Sigmoid colon (tissue), 7 donors: ENCODE data around the gene GPR26. TPM values are rescaled to one million over a fixed set of nuclear protein-coding genes. Genes with fewer than 3 reads are reported as not detected.

ENCODE experiments used
- DNase-seq: peaks from one replicate; pipeline ENCODE4 v3.0.0-alpha.2; 2019
- H3K27ac ChIP-seq, 4 donors: fragments of 200-600 bp; sonication (generic); one replicate each; pipeline ENCODE4 v1.5.1; 2016 to 2019; ENCODE audit warnings: mild to moderate bottlenecking in 1 of 4
- H3K27me3 ChIP-seq, 3 donors: fragments of 200-600 bp; sonication (generic); one replicate each; pipeline ENCODE4 v1.5.1; 2019; ENCODE audit warnings: mild to moderate bottlenecking in 1 of 3
- H3K36me3 ChIP-seq, 4 donors: fragments of 200-600 bp; sonication (generic); one replicate each; pipeline ENCODE4 v1.5.1; 2016 to 2019
- H3K4me1 ChIP-seq, 4 donors: fragments of 200-600 bp; sonication (generic); one replicate each; pipeline ENCODE4 v1.5.1; 2017 to 2019
- H3K4me3 ChIP-seq, 4 donors: fragments of 200-600 bp; sonication (generic); one replicate each; pipeline ENCODE4 v1.5.1; 2017 to 2019; ENCODE audit warnings: mild to moderate bottlenecking in 2 of 4, moderate library complexity in 1 of 4
- H3K9me3 ChIP-seq, 4 donors: fragments of 200-600 bp in 3 of 4; sonication (generic) in 3 of 4; one replicate each; pipeline versions ENCODE4 v1.5.1 to v1.6.1; 2013 to 2019
- EP300 ChIP-seq, 4 donors: sonication (generic); formaldehyde crosslinking; IDR thresholded peaks; one replicate each; pipeline ENCODE4 v1.6.1; 2017; ENCODE audit warnings: antibody characterized with exemption in 4 of 4
- POLR2A ChIP-seq, 2 donors: fragments of 450-650 bp; IDR thresholded peaks; one replicate each; pipeline ENCODE4 v1.6.1; 2016; ENCODE audit warnings: antibody characterized with exemption in 2 of 2, mild to moderate bottlenecking in 2 of 2, moderate library complexity in 2 of 2
- POLR2AphosphoS5 ChIP-seq, 4 donors: sonication (generic); formaldehyde crosslinking; IDR thresholded peaks; one replicate each; pipeline ENCODE4 v1.6.1; 2017; ENCODE audit warnings: antibody characterized with exemption in 4 of 4
- WGBS, 2 donors: extraction: QIAGEN DNeasy Blood & Tissue Kit; methylation state at CpG; one replicate each; pipeline ENCODE4 v1.1.7; 2013; 5-methylcytosine and 5-hydroxymethylcytosine counted together
- intact Hi-C: fragments of 100-400 bp; cut with DNase I; formaldehyde crosslinking; loops from one replicate; pipeline ENCODE4 v1.15.1; 2023
- polyA plus RNA-seq, 3 donors: library from polyadenylated mRNA; stranded (reverse); fragments of 200-250 nt; gene quantifications; one replicate each; pipeline ENCODE4 v1.2.3, GENCODE V29; 2013
- total RNA-seq, 4 donors: library from RNA; depleted of rRNA; stranded (reverse); fragments of >200 nt; gene quantifications; one replicate each; pipeline ENCODE4 v1.1.0, GENCODE V29; 2016
- TF ChIP-seq, protein P1 (sequence below), 4 experiments: fragments of 450-650 bp in 3 of 4; fragments of 200-600 bp in 1 of 4; IDR thresholded peaks; one replicate each; pipeline ENCODE4 v1.5.1; 2016 to 2019; ENCODE audit warnings: antibody characterized with exemption in 4 of 4, mild to moderate bottlenecking in 3 of 4, moderate library complexity in 2 of 4
- donor health status: healthy with polysubstance abuse.
- donor health status: Bipolar disorder and iron deficiency.
- donor health status: healthy.

GPR26 gene
- total and polyA plus RNA-seq, 7 donors, result not detected

DNA sequence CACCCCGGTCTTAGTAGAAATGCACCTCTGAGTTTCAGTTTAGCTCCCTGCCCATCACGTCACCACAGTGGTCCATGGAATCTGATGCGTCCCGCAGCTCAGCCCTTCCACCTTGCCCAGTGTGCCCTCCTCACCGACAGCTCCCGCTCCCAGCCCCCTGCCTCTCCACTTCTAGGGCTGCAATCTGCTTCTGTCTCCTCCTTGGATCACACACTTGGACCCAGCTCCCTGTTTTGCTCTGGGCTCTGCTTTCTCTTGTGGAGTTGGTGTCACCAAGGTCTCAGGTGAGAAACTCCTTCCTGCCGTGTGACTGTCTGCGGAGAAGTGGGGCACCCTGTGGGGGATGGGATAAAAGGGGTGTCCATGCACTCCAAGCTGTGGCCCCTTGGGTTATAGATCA, 37.9 kb downstream of the GPR26 start:
- no peak overlapping the region for H3K4me3 ChIP-seq
- H3K27me3 ChIP-seq, result no peaks in the 10 kb centered on the region
- H3K9me3 ChIP-seq, result no peaks in the 10 kb centered on the region
- no peak for DNase-seq
- H3K36me3 ChIP-seq, result peaks cover 0 to 5% (median 0%) of the 10 kb centered on the region in 4 donors
- TF ChIP-seq EP300 (IDR thresholded peaks at IDR 0.05) (no peak), POLR2A (IDR thresholded peaks at IDR 0.05) (no peak), POLR2AphosphoS5 (IDR thresholded peaks at IDR 0.05) (no peak)
- TF ChIP-seq, protein P1, sequence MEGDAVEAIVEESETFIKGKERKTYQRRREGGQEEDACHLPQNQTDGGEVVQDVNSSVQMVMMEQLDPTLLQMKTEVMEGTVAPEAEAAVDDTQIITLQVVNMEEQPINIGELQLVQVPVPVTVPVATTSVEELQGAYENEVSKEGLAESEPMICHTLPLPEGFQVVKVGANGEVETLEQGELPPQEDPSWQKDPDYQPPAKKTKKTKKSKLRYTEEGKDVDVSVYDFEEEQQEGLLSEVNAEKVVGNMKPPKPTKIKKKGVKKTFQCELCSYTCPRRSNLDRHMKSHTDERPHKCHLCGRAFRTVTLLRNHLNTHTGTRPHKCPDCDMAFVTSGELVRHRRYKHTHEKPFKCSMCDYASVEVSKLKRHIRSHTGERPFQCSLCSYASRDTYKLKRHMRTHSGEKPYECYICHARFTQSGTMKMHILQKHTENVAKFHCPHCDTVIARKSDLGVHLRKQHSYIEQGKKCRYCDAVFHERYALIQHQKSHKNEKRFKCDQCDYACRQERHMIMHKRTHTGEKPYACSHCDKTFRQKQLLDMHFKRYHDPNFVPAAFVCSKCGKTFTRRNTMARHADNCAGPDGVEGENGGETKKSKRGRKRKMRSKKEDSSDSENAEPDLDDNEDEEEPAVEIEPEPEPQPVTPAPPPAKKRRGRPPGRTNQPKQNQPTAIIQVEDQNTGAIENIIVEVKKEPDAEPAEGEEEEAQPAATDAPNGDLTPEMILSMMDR (IDR thresholded peaks at IDR 0.05), result no peak
- 92% methylated on average over 8 of the region's 8 CpGs for WGBS, 2 donors
- no peak overlapping the region for H3K27ac ChIP-seq
- intact Hi-C loops, result no loop called here
- no peaks in the 10 kb centered on the region for H3K4me1 ChIP-seq

DNA sequence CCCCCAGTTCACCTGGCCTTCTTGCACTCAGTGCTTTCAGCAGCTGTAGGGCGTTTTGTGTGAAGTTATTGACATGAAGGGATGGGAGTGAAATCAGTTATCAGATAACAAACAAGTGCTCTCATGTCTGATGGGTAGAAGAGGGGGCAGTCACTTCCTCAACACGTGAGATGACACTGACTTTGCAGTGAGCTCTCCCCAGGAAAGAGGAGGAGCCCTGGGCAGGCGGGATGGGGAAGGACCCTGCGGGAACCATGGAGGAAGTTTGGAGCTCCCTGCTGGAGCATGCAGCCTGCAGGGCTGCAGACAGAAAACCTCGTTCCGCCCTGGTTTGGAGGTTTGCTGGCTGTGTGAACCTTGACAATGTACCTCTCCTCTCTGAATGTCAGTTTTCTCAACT, 38.7 kb downstream of the GPR26 start:
- WGBS, 2 donors, result 44 to 58% methylated on average over 6 of the region's 6 CpGs
- H3K27me3 ChIP-seq, result no peaks in the 10 kb centered on the region
- no peaks in the 10 kb centered on the region for H3K9me3 ChIP-seq
- H3K36me3 ChIP-seq, result peaks cover 0 to 5% (median 0%) of the 10 kb centered on the region in 4 donors
- no peak overlapping the region for H3K4me3 ChIP-seq
- TF ChIP-seq POLR2AphosphoS5 (IDR thresholded peaks at IDR 0.05) (no peak), EP300 (IDR thresholded peaks at IDR 0.05) (no peak), POLR2A (IDR thresholded peaks at IDR 0.05) (no peak)
- TF ChIP-seq, protein P1 (IDR thresholded peaks at IDR 0.05), result no peak
- DNase-seq, result no peak
- intact Hi-C loops, result no loop called here
- H3K27ac ChIP-seq, result no peak overlapping the region
- no peaks in the 10 kb centered on the region for H3K4me1 ChIP-seq

DNA sequence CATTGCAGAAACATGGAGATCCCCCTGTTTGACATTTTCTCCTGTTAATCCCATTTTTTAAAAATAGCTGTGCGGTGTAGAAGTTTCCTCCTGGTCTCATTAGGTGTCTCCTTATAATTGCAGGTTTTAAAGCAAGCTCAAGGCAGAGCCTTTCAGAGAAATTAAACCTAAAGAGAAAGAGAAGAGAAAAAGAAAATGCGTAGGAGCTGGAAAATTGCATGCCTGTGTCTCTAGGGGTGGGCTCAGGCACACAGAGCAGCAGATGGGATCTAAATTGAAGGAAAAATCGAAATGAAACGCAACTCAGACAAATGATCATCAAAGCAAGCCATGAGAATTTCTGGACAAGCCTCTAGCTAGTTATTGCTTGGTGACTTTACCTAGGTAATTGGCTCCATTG, 40.1 kb downstream of the GPR26 start:
- H3K4me1 ChIP-seq, result no peaks in the 10 kb centered on the region
- H3K27me3 ChIP-seq, result no peaks in the 10 kb centered on the region
- H3K27ac ChIP-seq, result no peak overlapping the region
- no peak for DNase-seq
- H3K9me3 ChIP-seq, result no peaks in the 10 kb centered on the region
- TF ChIP-seq POLR2AphosphoS5 (IDR thresholded peaks at IDR 0.05) (no peak), EP300 (IDR thresholded peaks at IDR 0.05) (no peak), POLR2A (IDR thresholded peaks at IDR 0.05) (no peak)
- TF ChIP-seq, protein P1 (IDR thresholded peaks at IDR 0.05), result no peak
- H3K4me3 ChIP-seq, result no peak overlapping the region
- WGBS, 2 donors, result 84 to 90% methylated on average over 4 of the region's 4 CpGs
- peaks cover 0 to 5% (median 0%) of the 10 kb centered on the region in 4 donors for H3K36me3 ChIP-seq
- intact Hi-C loops, result no loop called here

DNA sequence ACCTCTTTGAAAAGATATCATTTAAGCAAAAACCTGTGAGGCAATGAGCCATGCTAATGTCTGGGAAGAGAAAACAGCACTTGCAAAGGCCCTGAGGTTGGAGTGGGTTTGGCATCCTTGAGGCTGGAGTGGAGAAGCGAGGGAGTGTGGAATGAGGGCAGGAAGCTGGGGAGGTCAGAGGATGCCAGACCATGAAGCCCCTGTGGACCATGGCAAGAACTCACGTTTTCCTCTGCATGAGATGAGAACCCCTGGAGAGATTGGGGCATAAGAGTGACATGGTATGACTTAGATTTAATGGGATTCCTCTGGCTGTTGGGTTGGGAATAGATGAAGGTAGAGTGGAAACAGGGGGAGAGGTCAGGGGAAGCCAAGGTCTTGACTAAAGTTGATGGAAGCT, 49.4 kb downstream of the GPR26 start:
- no peaks in the 10 kb centered on the region for H3K9me3 ChIP-seq
- no peaks in the 10 kb centered on the region for H3K27me3 ChIP-seq
- WGBS, 2 donors, result 79 to 91% methylated on average over 2 of the region's 2 CpGs
- no peaks in the 10 kb centered on the region for H3K4me1 ChIP-seq
- DNase-seq, result no peak
- peaks cover 0 to 6% (median 0%) of the 10 kb centered on the region in 4 donors for H3K36me3 ChIP-seq
- H3K4me3 ChIP-seq, result no peak overlapping the region
- no peak for TF ChIP-seq EP300 (IDR thresholded peaks at IDR 0.05)
- TF ChIP-seq, protein P1 (IDR thresholded peaks at IDR 0.05), result no peak
- TF ChIP-seq POLR2AphosphoS5 (IDR thresholded peaks at IDR 0.05), result no peak
- TF ChIP-seq POLR2A (IDR thresholded peaks at IDR 0.05), result no peak
- H3K27ac ChIP-seq, result no peak overlapping the region
- intact Hi-C loops, result no loop called here

DNA sequence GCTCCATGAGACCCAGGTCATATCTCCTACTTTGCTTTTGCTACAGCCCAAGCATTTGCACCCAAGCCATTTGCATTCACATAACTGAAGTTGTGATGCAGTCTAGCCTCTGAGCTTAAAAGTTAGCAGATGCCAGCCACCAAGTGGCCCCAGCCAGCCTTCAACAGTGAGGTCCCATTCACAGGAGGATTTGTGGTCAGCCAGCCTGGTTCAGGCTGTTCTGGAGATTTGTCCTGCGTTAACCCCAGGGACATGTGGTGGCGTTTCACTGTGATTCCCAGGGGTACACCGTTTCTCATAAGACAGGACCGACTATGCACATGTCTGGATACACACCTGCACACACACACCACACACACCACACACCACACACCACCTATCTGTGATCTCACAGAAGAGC, 51.2 kb downstream of the GPR26 start:
- Histone ChIP-seq H3K9me3 (no peaks in the 10 kb centered on the region), H3K36me3 (peaks cover 0 to 15% (median 0%) of the 10 kb centered on the region in 4 donors), H3K27me3 (no peaks in the 10 kb centered on the region), H3K27ac (no peak overlapping the region), H3K4me3 (no peak overlapping the region), H3K4me1 (no peaks in the 10 kb centered on the region)
- intact Hi-C loops, result no loop called here
- WGBS, 2 donors, result 81 to 91% methylated on average over 4 of the region's 4 CpGs
- TF ChIP-seq, protein P1 (IDR thresholded peaks at IDR 0.05), result no peak
- no peak for TF ChIP-seq POLR2AphosphoS5 (IDR thresholded peaks at IDR 0.05)
- no peak for TF ChIP-seq POLR2A (IDR thresholded peaks at IDR 0.05)
- TF ChIP-seq EP300 (IDR thresholded peaks at IDR 0.05), result no peak
- no peak for DNase-seq
